SK-N-MC (cell line): ENCODE measurements around the gene SAGE1.

Experiments used
- EZH2 ChIP-seq: fragments of 200-600 bp; sonication (generic); IDR thresholded peaks from one replicate; pipeline ENCODE4 v1.6.1; 2017; ENCODE audit warnings: antibody characterized with exemption
- FOXP2 ChIP-seq: optimal IDR thresholded peaks from 2 replicates; pipeline ENCODE3; 2011; ENCODE audit warnings: mild to moderate bottlenecking, moderate library complexity; ENCODE audit not compliant: insufficient read depth; ENCODE audit errors: extremely low read length, control extremely low read depth
- POLR2AphosphoS5 ChIP-seq: IDR thresholded peaks from 2 replicates; pipeline ENCODE4 v1.6.1; 2012; ENCODE audit warnings: mild to moderate bottlenecking, low read depth, low read length, borderline replicate concordance

DNA sequence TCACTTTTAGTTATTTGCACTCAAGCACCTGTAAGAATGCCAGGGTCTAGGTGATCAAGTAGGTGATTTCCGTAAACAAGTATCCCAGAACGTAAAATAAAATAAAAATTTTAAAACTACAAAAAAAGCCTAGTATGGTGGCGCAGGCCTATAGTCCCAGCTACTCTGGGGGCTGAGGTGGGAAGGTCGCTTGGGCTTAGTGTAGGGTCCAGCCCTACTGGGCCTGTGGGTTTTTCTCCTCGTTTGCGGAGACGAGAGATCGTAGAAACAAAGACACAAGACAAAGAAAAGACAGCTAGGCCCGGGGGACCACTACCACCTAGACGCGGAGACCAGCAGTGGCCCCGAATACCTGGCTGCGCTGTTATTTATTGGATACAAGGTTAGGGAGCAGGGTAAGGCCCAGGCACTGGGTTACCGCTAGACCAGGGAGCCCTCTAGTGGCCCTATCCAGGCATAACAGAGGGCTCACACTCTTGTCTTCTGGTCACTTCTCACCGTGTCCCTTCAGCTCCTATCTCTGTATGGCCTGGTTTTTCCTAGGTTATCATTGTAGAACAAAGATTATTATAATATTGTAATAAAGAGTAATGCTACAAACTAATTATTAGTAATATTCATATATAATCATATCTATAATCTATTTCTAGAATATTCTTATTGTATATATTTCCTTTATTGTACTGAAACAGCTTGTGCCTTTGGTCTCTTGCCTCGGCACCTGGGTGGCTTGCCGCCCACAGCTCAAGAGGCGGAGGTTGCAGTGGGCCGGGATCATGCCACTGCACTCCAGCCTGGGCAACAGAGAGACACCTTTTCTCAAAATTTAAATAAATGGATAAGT is 38.4 kb downstream of the SAGE1 start:
- TF ChIP-seq EZH2 (no peak), POLR2AphosphoS5 (no peak), FOXP2 (no peak)
